ENCODE data around the gene RNGTT.

GRCh38 chr6:88983532-88983931 is 20.1 kb upstream of the RNGTT start:
- TF ChIP-seq POLR2AphosphoS5 (IDR thresholded peaks at IDR 0.05) (no peak), POLR2A (IDR thresholded peaks at IDR 0.05) (no peak), EP300 (IDR thresholded peaks at IDR 0.05) (no peak)
- TF ChIP-seq, protein P1, sequence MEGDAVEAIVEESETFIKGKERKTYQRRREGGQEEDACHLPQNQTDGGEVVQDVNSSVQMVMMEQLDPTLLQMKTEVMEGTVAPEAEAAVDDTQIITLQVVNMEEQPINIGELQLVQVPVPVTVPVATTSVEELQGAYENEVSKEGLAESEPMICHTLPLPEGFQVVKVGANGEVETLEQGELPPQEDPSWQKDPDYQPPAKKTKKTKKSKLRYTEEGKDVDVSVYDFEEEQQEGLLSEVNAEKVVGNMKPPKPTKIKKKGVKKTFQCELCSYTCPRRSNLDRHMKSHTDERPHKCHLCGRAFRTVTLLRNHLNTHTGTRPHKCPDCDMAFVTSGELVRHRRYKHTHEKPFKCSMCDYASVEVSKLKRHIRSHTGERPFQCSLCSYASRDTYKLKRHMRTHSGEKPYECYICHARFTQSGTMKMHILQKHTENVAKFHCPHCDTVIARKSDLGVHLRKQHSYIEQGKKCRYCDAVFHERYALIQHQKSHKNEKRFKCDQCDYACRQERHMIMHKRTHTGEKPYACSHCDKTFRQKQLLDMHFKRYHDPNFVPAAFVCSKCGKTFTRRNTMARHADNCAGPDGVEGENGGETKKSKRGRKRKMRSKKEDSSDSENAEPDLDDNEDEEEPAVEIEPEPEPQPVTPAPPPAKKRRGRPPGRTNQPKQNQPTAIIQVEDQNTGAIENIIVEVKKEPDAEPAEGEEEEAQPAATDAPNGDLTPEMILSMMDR (IDR thresholded peaks at IDR 0.05) = peak in 3 of 4 experiments; percentile 11 to 52 (median 43)
